GM18867 (cell line): Measurements from ENCODE around the gene PIGC.

Source experiments
- ATAC-seq: cut with Tn5 transposase; IDR thresholded peaks from one replicate; pipeline ENCODE4 v1.9.1; 2021; ENCODE audit warnings: mild to moderate bottlenecking, moderate library complexity; ENCODE audit not compliant: unreplicated experiment

PIGC gene

GRCh38 chr1:172443666-172444453, at the start of gene PIGC:
Gene PIGC, minus strand, starts transcription at chr1:172444069. Its CDS starts 1,447 bp downstream, at chr1:172442622.
- ATAC-seq = peak; percentile 100

DNA sequence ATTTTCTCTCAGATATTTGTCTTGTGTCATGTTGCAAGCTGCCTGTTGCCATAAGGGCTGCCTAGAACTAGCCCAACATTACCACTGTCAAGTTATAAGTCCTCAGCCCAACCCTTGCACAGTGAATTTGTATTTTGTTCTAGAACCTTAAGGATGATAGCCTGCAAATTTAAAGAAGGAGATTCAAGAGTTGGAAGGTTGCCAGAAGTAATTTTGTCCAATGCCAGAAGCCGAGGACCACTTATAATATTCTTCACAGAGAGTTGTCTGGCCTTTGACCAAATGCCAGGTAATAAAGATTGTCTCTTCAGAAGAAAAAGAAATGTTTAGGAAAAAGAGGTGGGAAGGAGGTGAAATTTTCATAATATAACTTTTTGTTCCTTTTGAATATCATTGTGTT, 48.6 kb upstream of the PIGC start:
- no peak for ATAC-seq

DNA sequence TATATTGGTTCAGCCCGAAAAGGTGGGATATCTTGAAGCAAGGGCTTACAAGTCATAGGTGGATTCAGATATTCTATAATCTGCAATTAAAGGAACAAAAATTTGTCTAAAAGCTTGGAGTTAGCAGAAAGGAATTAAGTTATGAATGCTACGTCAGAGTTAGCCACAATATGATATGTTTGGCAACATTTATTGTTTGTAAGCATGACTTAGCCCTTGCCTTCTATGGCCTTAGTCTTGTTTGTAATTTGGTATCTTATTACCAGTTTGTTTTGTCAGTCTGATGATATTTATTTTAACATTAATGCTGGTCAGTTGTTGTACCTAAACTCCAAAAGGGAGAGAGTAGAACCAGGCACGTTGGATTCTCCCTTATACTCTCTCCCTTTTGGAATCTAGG, 46.0 kb upstream of the PIGC start:
- no peak for ATAC-seq

GRCh38 chr1:172488393-172488792, 44.5 kb upstream of the PIGC start:
- no peak for ATAC-seq

- ATAC-seq = no peak
These were observed 43.7 kb upstream of the PIGC start for GRCh38 chr1:172487550-172487949.

DNA sequence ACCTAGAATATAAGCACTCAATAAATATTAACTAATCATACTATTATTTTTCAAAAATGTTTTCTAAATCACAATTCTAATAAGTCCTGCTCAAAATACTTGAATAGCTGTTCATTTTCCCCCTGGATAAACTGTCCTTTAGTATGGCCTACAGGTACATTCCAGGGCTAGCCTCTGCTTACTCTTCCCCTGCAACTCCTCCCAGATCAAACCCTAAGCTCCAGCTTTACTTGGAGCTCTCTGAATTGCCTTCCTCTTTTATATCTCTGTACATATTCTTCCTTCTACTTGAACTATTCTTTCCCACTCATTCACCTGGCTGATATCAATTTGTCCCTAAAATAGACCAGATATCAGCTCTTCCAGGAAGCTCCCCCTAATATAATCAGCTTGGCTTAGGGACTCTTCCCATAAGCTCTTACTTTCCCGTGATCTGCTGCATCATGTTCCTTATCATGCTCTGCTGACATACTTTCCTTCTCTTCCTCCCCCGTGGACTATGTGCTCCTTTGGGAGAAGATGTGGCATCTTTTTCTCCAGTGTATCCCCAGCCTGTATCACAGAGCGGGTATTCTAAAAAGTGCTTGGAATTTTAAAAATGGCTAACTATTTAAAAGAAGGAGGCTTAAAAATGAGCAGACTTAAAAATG, 43.1 kb upstream of the PIGC start:
- no peak for ATAC-seq

GRCh38 chr1:172485626-172486025, 41.8 kb upstream of the PIGC start:
- no peak for ATAC-seq

DNA sequence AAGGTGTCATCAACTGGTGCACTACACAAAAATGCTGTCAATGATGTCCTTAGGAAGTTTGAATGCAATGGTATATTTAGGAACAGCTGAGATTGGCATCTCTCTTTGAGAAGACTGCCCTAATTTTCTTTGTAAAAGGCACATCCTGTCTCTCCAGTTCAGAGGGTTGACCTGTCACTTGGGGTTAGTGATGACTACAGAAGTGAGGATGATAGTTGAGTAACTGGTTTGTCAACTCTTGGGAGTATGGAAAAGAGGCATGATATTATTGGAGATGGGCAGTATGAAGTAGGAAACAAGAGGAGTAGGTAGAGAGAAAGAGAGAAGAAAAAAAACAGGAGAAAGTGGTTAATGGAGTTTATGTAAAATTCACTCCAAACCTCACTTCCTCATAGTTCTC, 40.4 kb upstream of the PIGC start:
- no peak for ATAC-seq

- ATAC-seq = no peak
These were observed 39.6 kb upstream of the PIGC start for GRCh38 chr1:172483448-172483847.

GRCh38 chr1:172482044-172482443, 38.2 kb upstream of the PIGC start:
- ATAC-seq = no peak

DNA sequence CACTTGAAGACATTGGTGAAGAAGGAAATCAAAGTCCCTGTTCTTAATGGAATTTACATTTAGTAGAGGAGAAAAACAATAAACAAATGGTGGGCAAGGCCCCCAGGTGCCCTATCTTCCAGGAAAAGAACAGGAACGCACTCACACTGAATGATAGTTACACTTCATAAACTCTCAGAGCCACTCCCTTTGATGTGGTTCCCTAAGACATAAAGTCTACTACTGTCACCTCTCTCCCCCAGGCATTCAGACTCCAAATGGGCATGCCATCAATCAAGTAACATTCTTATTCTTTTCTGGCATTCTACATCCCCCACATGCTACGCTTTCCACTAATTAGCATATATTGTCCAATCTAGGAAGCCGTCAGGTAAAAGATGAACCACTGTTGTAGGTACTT, 36.6 kb upstream of the PIGC start:
- ATAC-seq = no peak

- ATAC-seq = no peak
These were observed 34.6 kb upstream of the PIGC start for GRCh38 chr1:172478485-172478884.

- ATAC-seq = no peak
These were observed 33.9 kb upstream of the PIGC start for GRCh38 chr1:172477741-172478140.

DNA sequence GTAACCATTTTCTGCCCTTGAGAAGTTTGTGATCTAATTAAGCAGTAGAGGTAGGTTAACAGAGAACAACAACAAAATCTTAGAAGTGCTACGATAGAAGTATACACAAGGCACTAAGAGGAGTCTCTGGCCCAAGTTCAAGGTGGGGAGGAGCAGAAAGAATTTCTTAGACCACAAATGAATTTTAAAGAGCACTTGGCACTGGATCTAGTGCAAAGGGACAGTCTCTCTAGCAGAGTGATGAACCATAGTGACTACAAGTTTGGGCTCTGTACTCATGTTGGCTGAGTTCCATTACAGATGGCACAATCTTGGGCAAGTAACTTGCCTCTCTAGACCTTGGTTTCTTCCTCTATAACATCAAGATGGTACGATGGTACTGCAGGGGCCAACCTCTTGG, 33.3 kb upstream of the PIGC start:
- ATAC-seq = no peak

DNA sequence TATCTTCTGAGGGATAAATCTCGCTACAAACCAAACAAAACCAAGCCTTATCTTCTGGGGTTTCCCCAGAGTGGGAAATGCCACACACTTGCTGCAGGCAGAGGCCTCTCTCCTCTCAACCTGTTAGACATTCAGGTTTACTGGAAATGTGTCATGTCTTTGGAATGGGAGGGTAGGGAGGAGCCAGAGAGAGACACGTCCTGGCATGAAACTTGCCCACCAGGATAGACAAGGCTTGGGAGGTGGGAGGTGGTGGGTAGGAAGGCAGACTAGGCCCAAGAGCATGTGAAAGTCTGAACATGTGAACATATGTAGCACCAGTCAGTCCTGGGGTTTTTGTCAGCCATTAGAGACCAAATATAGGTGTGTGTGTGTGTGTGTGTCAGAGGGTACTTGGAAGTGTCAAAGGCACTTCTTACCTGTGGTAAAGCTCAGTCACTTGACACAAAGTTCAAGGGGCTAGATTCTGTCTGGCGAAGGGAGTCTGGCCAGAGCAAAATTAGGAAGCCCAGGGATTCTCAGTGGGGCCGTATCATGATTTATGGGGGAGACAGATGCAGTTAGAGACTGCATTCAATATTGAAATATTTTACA, 32.4 kb upstream of the PIGC start:
- ATAC-seq = no peak

- no peak for ATAC-seq
These were observed 30.0 kb upstream of the PIGC start for GRCh38 chr1:172473842-172474241.

DNA sequence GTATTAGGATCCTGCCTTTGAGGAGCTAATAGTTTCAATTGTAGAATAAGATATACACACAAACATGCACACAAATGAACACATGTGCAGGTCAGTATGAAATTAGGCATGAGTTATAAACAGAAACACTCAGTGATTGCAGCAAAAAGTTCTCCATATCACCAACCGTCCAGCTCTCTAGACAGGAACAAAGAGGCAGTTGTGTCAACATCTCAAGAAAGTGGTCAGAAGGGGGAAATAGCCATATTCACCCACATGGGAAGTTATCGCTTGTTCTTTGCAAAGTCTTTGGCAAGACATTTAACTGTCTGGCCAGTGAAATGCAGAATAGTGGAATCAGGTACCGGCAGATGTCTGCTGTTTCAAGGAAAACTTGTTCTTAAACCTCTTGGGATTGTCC, 29.4 kb upstream of the PIGC start:
- ATAC-seq = no peak

DNA sequence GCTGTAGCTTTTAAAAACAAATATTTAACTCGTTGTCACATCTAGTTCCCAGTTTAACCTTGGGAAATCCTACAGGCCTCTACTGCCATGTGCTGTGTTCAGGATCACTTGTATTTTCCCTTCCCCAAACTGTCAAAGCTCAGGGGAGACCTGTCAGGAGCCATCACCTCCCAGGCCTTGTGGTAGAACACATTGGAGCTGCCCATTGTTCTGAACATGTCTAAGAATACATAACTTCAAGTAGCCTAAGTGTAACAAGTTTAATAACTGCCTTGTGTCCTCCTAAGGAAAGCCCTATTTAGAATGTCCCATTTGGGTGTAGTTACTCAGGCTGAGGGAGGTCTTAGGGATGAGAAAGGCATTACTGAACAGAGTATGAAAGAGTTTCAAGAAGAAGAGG, 28.6 kb upstream of the PIGC start:
- no peak for ATAC-seq

DNA sequence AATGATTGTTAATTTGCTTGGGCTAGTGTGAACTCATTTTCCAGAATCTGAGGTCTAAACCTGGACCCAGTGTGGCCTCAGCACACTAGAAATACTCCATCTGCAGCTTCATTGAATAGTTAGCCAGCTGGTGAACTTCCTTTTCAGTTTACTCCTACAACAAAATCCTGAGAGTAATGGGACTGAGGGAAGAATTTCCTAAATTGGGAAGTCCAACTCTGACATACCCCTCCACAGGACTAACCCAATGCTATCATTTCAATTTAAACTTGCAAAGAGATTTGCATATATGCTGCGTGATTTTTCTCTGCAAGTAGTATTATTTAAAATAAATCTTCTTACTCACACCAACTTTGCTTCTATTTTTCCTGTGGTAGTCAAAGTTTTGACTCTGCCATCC, 27.8 kb upstream of the PIGC start:
- no peak for ATAC-seq

- no peak for ATAC-seq
These were observed 26.3 kb upstream of the PIGC start for GRCh38 chr1:172470149-172470548.

DNA sequence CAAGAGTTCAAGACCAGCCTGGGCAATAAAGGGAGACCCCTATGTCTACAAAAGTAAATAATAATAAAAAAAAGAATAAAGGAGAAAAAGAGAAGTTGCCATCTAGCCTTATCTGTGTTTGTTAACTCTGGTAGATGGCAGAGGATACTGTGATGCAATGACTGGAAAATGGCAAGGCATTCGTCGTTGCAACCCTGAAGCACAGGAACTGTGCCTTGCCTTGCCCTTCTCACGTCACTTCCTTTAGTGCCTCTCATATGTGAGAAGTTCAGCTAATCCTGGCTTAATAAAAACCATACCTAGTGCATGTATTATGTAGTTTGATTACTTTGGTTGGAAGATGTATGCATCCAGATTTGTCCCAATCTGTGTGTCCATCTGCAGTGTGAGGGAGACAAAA, 25.8 kb upstream of the PIGC start:
- no peak for ATAC-seq

GRCh38 chr1:172468296-172468695, 24.4 kb upstream of the PIGC start:
- ATAC-seq = no peak
